Astrocyte of the cerebellum (primary cell): Measurements from ENCODE around the gene CLN5.

Source experiments
- DNase-seq: peaks from one replicate; pipeline ENCODE4 v3.0.0-alpha.2; 2011; ENCODE audit warnings: low read depth
- H3K4me3 ChIP-seq: 2 replicates; pipeline ENCODE4 v1.5.1; 2011; ENCODE audit warnings: mild to moderate bottlenecking, low read depth, low read length, moderate library complexity
- CTCF ChIP-seq: IDR thresholded peaks from 2 replicates; pipeline ENCODE4 v1.5.1; 2012; ENCODE audit warnings: low read length, low read depth, moderate library complexity, mild to moderate bottlenecking; ENCODE audit errors: missing control alignments
- in situ Hi-C: cut with HindIII; loops from 2 replicates; pipeline ENCODE4 v1.10.0; 2017; ENCODE audit warnings: low sequenced_read_pairs

CLN5 gene

DNA sequence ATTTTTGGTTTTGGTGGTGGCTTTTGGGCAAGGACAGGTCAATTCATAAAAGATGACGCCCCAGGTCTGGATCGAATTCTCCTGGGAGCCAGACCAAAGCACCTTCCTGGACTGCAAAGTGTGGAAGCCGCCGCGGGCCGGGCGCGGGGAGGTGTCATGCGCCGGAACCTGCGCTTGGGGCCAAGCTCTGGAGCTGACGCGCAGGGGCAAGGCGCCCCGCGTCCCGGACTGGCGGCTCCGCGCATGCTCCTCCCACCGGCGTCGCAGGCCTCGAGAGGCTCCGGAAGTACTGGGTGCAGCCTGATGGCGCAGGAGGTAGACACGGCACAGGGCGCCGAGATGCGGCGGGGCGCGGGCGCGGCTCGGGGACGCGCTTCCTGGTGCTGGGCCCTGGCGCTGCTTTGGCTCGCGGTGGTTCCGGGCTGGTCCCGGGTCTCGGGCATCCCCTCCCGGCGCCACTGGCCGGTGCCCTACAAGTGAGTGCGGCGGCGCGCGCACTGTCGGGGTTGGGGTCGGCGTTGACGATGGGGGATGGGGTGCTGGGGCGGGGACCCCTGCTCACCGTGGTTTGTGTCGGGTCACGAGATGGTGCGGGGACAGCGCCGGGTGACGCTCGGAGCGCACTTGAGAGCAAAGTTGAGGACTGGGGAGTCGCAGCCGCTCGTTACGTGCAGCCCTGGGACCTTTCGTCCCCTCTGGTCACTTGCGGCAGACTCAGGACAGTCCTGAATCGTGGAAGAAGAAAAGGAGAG lies at the start of gene CLN5:
Gene CLN5, plus strand, starts transcription at position 286 of the 752 bp plus-strand sequence. Its CDS starts 18 bp downstream, at position 304.
- H3K4me3 ChIP-seq = peak within 1 kb of the TSS; percentile 74
- no peak for TF ChIP-seq CTCF
- in situ Hi-C loops = no loop called here
- DNase-seq = peak; percentile 60

DNA sequence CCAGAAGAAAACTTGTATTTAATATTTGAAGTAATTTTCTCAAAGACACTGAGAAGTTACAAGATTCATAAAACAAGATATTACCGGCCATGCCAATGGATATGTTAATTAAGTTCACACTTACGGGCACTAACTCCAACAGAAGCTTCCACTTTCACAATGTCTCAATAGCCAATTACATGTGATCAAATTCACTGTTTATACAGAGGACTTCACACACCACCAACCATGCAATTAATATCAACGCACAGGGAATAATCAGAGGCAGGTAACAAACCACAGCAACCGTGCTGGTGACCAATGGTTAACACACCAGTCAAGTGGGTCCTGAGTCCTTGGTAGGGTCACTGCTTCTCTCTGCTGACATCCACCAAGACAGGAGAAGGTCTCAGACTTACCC lies 49.5 kb upstream of the CLN5 start:
- H3K4me3 ChIP-seq = no peak overlapping the region
- no peak for DNase-seq
- TF ChIP-seq CTCF = no peak
- in situ Hi-C loops = no loop called here

- no peak for TF ChIP-seq CTCF
- no peak for DNase-seq
- no peak overlapping the region for H3K4me3 ChIP-seq
- in situ Hi-C loops = no loop called here
Observed at GRCh38 chr13:76943646-76944045, 48.2 kb upstream of the CLN5 start.

GRCh38 chr13:76944456-76944855 lies 47.4 kb upstream of the CLN5 start:
- DNase-seq = no peak
- H3K4me3 ChIP-seq = no peak overlapping the region
- in situ Hi-C loops = no loop called here

GRCh38 chr13:76948149-76948548 lies 43.7 kb upstream of the CLN5 start, which contains the start of gene ACOD1:
Gene ACOD1 (plus strand): TSS chr13:76948511. CDS start chr13:76948559, 48 bp downstream.
- no peak for DNase-seq
- in situ Hi-C loops = no loop called here
- H3K4me3 ChIP-seq = no peak within 1 kb of the TSS
- no peak for TF ChIP-seq CTCF

More at GRCh38 chr13:76944456-76944855, 47.4 kb upstream of the CLN5 start:
- no peak for TF ChIP-seq CTCF

DNA sequence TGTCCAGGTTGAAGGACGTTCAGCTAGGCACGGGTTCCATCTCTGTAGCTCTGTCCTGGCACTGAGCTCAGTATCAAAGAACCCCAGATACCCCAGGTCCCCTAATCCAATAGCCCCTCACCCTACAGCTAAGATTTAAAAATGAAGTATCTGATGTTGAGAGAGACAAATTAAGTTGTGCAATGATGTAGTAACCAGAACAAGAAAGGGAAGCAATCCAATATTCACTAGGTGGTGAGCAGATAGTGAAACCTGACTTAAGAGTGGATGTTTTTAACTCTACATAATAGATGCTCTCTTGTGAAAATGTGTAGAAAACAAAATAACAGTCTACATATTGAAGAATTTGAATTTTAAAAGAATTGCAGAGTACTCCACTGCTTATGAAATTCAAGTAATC lies 41.8 kb upstream of the CLN5 start:
- DNase-seq = no peak
- H3K4me3 ChIP-seq = no peak overlapping the region
- no peak for TF ChIP-seq CTCF
- in situ Hi-C loops = no loop called here

GRCh38 chr13:76953968-76954367 lies 37.9 kb upstream of the CLN5 start:
- in situ Hi-C loops = no loop called here
- H3K4me3 ChIP-seq = no peak overlapping the region
- no peak for TF ChIP-seq CTCF
- DNase-seq = no peak
